HK-2 (cell line): ENCODE measurements around the gene SBK3.
"Not testable (repeated sequence)": the region's sequence is repeated elsewhere in the genome, so short reads cannot be mapped to it uniquely, and the experiment has no call there.

Experiments used
- DNase-seq: peaks from one replicate; pipeline ENCODE4 v3.0.0-alpha.2; 2018; ENCODE audit not compliant: unreplicated experiment

The SBK3 gene

GRCh38 chr19:55519451-55520311, 25.7 kb downstream of the SBK3 start:
- DNase-seq, result no peak

- DNase-seq, result peak; percentile 97
These were observed 28.3 kb downstream of the SBK3 start for GRCh38 chr19:55516878-55517620.

GRCh38 chr19:55508120-55508519, 37.2 kb downstream of the SBK3 start:
- DNase-seq, result no peak

- DNase-seq, result no peak
These were observed 40.4 kb downstream of the SBK3 start for GRCh38 chr19:55504981-55505380.

- DNase-seq, result no peak
These were observed 41.1 kb downstream of the SBK3 start for GRCh38 chr19:55504252-55504603.

GRCh38 chr19:55503502-55504251, 41.7 kb downstream of the SBK3 start:
- peak; percentile 98 for DNase-seq

- DNase-seq, result no peak
These were observed 42.2 kb downstream of the SBK3 start for GRCh38 chr19:55503157-55503501.

- DNase-seq, result no peak
These were observed 43.0 kb downstream of the SBK3 start for GRCh38 chr19:55502197-55502952.

- no peak for DNase-seq
These were observed 44.9 kb downstream of the SBK3 start for GRCh38 chr19:55500368-55500952.

GRCh38 chr19:55498246-55498840, 47.0 kb downstream of the SBK3 start:
- DNase-seq, result no peak

- DNase-seq, result no peak
These were observed 47.6 kb downstream of the SBK3 start for GRCh38 chr19:55497763-55498162.

- DNase-seq, result not testable (repeated sequence)
These were observed 48.5 kb downstream of the SBK3 start for GRCh38 chr19:55496820-55497219.

GRCh38 chr19:55495646-55496349, 49.5 kb downstream of the SBK3 start:
- DNase-seq, result no peak

GRCh38 chr19:55494172-55494761, 51.1 kb downstream of the SBK3 start:
- DNase-seq, result no peak

- DNase-seq, result no peak
These were observed 51.6 kb downstream of the SBK3 start for GRCh38 chr19:55493645-55494171.

GRCh38 chr19:55493052-55493644, 52.2 kb downstream of the SBK3 start:
- DNase-seq, result no peak

GRCh38 chr19:55492362-55492944, 52.9 kb downstream of the SBK3 start:
- DNase-seq, result no peak

GRCh38 chr19:55491546-55492360, 53.6 kb downstream of the SBK3 start:
- no peak for DNase-seq
